Stimulated activated CD4-positive, alpha-beta T cell treated with anti-CD3 and anti-CD28 coated beads, Interleukin-1b, Interleukin-23, amount 100 ng/mL, for 4 hours (primary cell): ENCODE results near the gene DGUOK.

ENCODE experiments used
- DNase-seq, 2 donors: peaks; one replicate each; pipeline ENCODE4 v3.0.0-alpha.2; 2020; ENCODE audit warnings: low read depth in 2 of 2

DGUOK gene

GRCh38 chr2:73947412-73948018, 20.8 kb downstream of the DGUOK start:
- no peak for DNase-seq

DNA sequence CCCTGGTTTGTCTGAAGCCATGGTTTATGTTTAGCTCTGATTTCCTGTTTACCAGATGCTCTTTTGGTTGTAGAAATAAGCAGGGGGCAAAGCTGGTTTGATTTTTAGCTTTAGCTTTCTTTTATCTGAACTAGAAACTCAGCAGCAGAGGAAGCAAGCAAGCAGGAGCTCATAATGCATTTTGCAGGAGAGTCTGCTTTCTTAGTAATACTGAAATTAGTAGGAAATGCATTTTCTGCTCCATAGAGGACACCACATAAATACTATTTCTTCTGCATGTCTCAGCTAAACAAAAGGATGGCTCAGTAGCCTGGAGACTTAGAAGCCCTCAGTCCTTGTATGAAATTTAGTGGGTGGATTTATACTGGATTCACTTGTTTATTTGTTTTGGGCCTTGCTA, 23.1 kb downstream of the DGUOK start:
- no peak for DNase-seq

DNA sequence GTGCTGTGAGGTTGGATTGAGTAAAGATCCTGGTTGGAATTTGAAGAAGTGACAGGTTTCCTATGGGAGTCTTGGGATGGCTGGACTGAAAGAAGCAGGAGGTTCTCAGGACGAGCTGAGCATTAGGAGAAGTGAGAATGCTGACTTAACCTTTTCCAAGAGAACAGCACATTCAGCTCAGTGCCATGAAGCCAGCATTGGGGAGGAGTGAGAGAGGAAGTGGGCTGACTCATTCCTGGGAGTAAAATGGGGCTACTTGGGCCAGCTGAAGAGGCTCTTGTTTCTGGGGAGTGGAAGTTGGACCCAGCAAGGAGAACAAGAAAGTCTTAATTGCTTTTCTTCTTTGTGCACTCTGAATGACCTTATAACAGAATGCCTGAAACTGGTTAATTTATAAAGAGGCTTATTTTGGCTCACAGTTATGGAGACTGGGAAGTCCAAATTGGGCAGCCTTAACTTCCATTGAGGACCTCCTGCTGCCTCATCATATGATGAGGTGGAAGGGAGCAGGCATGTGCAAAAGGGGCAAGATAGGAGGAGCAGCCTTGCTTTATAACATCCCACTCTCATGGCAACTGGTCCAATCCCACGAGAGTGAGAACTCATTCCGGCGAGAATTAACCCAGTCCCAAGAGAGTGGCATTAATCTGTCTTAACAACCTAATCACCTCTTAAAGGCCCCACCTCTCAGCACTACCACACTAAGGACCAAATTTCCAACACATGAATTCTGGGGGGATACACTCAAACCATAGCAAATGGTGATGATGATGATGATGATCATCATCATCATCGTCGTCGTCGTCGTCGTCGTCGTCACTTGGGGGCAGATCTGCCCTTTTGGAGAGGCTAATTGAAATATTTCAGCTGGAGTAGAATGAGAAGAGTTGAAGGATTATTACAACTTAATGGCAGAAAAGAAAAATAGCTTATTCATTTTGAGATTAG, 26.1 kb downstream of the DGUOK start:
- DNase-seq = no peak

GRCh38 chr2:73956218-73956865, 29.7 kb downstream of the DGUOK start:
- no peak for DNase-seq

DNA sequence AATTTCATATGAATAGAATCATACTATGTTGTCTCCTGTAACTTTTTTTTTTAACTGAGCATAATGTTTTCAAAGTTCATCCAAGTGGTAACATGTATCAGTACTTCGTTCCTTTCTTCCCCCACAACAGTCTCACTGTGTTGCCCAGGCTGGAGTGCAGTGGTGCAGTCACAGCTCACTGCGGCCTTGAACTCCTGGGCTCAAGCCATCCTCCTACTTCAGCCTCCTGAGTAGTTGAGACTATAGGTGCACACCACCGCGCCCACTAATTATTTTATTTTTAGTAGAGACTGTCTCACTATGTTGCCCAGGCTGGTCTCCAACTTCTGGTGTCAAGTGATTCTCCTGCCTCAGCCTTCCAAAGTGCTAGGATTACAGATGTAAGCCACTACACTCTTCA, 34.6 kb downstream of the DGUOK start:
- no peak for DNase-seq

- DNase-seq = no peak
Measured at GRCh38 chr2:73961823-73962615, 35.3 kb downstream of the DGUOK start.

- no peak for DNase-seq
Measured at GRCh38 chr2:73962798-73963197, 36.1 kb downstream of the DGUOK start.

DNA sequence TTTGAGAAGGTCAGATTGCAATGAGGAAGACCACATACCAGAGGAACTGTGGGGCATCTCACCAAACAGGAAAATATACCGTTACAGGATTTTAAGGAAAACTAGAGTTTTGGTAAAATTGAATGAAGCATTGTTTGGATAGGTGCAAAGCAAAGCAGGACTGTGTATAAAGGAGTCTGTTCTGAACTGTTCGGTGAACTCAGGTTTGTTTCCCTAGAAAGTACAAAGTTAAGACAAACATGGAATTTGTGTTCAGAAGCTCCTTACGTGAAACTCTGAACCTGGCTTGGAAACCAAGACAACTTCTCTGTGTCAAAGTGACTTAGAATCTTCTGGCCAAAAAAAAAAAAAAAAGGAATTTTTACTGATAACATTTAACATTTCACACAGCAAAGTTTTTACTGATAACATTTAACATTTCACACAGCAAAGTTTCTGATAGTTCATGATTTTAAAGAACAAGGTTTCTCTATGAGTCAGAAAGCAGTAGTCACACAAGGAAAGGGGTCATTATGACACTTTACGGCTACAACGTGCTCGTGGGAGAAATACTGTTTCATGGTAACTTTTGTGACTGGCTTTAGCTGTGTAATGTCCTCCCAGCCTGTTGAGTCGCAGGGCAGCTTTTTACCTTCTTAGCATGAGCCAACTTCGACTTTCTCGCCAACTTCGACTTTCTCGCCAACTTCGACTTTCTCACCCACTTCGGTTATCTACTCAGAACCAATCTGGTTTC, 36.9 kb downstream of the DGUOK start:
- DNase-seq = no peak

DNA sequence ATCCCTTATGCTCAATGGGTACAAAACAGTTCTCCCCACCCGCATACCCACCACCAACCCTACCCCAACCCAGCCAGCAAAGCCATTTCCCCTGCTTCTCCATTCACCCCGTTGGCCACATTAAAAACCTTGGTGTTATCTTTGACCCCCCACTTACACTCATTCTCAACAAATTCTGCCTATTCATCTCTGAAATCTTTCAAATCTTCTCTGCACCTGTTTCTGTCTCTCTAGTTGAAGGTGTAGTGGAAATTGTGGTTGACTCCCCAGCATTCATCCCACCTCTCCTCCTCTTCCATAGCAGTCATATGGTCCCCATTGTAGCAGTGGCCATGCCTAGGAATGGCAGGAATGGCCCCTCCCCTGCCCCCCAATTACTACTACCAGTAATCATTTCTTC, 37.5 kb downstream of the DGUOK start:
- no peak for DNase-seq

- no peak for DNase-seq
Measured at GRCh38 chr2:73965053-73965452, 38.4 kb downstream of the DGUOK start.

- no peak for DNase-seq
Measured at GRCh38 chr2:73968357-73968937, 41.8 kb downstream of the DGUOK start.

- DNase-seq = no peak
Measured at GRCh38 chr2:73969356-73969755, 42.7 kb downstream of the DGUOK start.

GRCh38 chr2:73970141-73970803, 43.6 kb downstream of the DGUOK start:
- no peak for DNase-seq

GRCh38 chr2:73970850-73971471, 44.3 kb downstream of the DGUOK start:
- DNase-seq = no peak

GRCh38 chr2:73971722-73972121, 45.0 kb downstream of the DGUOK start:
- DNase-seq = no peak

GRCh38 chr2:73972846-73973245, 46.2 kb downstream of the DGUOK start:
- no peak for DNase-seq

DNA sequence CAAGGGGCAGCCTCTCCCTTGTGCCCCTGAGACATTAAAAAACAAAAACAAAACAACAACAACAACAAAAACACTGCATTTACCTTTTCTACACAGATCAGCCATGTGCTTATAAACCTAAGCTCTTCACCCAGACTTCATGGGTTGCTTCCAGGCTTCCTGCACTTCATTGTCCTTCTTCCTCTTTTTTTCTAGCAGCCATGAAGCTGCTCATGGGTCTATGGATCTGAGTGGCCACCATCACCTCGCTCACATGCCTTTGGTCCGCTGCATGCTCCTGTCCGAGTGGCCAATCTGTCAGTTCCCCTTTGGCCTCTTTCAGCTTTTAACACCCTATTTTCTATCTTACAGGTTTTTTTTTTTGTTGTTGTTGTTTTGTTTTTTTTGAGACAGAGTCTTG, 49.1 kb downstream of the DGUOK start:
- DNase-seq = no peak

DNA sequence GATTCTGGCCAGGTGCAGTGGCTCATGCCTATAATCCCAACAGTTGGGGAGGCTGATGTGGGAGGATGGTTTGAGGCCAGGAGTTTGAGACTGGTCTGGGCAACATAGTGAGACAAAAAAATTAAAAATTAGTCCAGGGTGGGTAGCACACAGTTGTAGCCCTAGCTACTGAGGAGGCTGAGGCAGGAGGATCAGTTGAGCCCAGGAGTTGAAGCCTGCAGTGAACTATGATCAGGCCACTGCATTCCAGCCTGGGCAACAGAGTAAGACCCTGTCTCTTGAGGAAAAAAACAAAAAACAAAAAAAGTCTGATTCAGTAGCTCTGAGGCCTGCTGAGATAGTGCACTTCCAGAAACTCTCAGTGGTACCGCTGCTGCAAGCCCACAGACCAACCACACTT, 50.1 kb downstream of the DGUOK start:
- DNase-seq = no peak

GRCh38 chr2:73977466-73977865, 50.8 kb downstream of the DGUOK start:
- DNase-seq = no peak

DNA sequence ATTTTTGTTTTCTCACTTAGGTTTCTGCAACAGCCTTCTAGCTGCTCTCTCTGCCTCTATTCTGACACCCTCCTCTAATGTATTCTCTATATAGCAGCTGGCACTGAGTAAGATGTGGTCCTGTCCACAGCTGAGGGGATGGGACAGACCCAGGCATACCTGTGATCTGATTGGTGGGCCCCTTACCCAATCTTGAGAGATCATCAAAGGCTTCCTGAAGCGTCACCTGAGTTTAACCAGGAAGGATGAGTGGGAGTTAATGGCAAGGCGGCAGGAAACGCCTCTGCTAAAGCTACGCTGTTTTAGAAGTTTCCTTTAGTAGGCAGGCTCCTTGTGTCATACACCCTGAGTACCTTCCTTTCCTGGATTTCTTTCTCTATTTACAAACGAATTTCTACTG, 52.3 kb downstream of the DGUOK start:
- DNase-seq = peak in 1 of 2 donors; percentile 67
